Activated T-helper 1 cell treated with anti-CD3 and anti-CD28 coated beads, Interleukin-12 subunit alpha, Interleukin-12 subunit beta, Interleukin-2, Interleukin-4 antibody, amounts not matched to agents 30 ng/mL and 10 ng/mL and 1 ng/mL, durations not matched to agents 14 hours and 24 hours and 36 hours (primary cell): ENCODE results near the gene CYP4V2. TPM values are rescaled to one million over a fixed set of nuclear protein-coding genes. Genes with fewer than 3 reads are reported as not detected.

Experiments
- DNase-seq: peaks from one replicate; pipeline ENCODE4 v3.0.0; 2021; ENCODE audit warnings: low spot score
- H3K27ac Mint-ChIP-seq: one replicate; pipeline ENCODE4 v1.8.0; 2021; ENCODE audit warnings: mild to moderate bottlenecking, mixed read lengths
- H3K27me3 Mint-ChIP-seq: one replicate; pipeline ENCODE4 v1.8.0; 2022; ENCODE audit warnings: mild to moderate bottlenecking, moderate library complexity, mixed read lengths; ENCODE audit not compliant: insufficient read depth
- H3K36me3 Mint-ChIP-seq: one replicate; pipeline ENCODE4 v1.8.0; 2021; ENCODE audit warnings: low read depth, mixed read lengths
- H3K4me1 Mint-ChIP-seq: one replicate; pipeline ENCODE4 v1.8.0; 2021; ENCODE audit warnings: low read depth, mixed read lengths
- H3K4me3 Mint-ChIP-seq: one replicate; pipeline ENCODE4 v1.8.0; 2021; ENCODE audit warnings: mild to moderate bottlenecking, moderate library complexity, mixed read lengths
- H3K9me3 Mint-ChIP-seq: one replicate; pipeline ENCODE4 v1.8.0; 2021; ENCODE audit warnings: mixed read lengths
- intact Hi-C: fragments of 100-400 bp; cut with micrococcal nuclease; formaldehyde crosslinking; loops from one replicate; pipeline ENCODE4 v1.15.1; 2024
- total RNA-seq: library from RNA; stranded (reverse); gene quantifications from 2 replicates; pipeline ENCODE4 v1.2.3, GENCODE V29; 2022

CYP4V2 gene
- total RNA-seq, 1 donor from 2014 or later: 8.3 TPM

GRCh38 chr4:186248643-186249042, 57.3 kb downstream of the CYP4V2 start:
- Mint-ChIP-seq H3K27ac (no peak overlapping the region), H3K36me3 (no peaks in the 10 kb centered on the region), H3K4me3 (no peak overlapping the region), H3K27me3 (no peaks in the 10 kb centered on the region), H3K4me1 (no peaks in the 10 kb centered on the region), H3K9me3 (no peaks in the 10 kb centered on the region)
- intact Hi-C loops: no loop called here
- no peak for DNase-seq

GRCh38 chr4:186249785-186250754, 58.7 kb downstream of the CYP4V2 start:
- H3K4me1 Mint-ChIP-seq: no peaks in the 10 kb centered on the region
- H3K4me3 Mint-ChIP-seq: no peak overlapping the region
- no peaks in the 10 kb centered on the region for H3K27me3 Mint-ChIP-seq
- no peak overlapping the region for H3K27ac Mint-ChIP-seq
- intact Hi-C loops: no loop called here
- H3K36me3 Mint-ChIP-seq: no peaks in the 10 kb centered on the region
- DNase-seq: no peak
- H3K9me3 Mint-ChIP-seq: no peaks in the 10 kb centered on the region

GRCh38 chr4:186250760-186251159, 59.4 kb downstream of the CYP4V2 start:
- Mint-ChIP-seq H3K4me1 (no peaks in the 10 kb centered on the region), H3K27ac (no peak overlapping the region), H3K9me3 (no peaks in the 10 kb centered on the region), H3K27me3 (no peaks in the 10 kb centered on the region), H3K4me3 (no peak overlapping the region), H3K36me3 (no peaks in the 10 kb centered on the region)
- no peak for DNase-seq
- intact Hi-C loops: no loop called here

- no peaks in the 10 kb centered on the region for H3K27me3 Mint-ChIP-seq
- H3K36me3 Mint-ChIP-seq: no peaks in the 10 kb centered on the region
- no peaks in the 10 kb centered on the region for H3K4me1 Mint-ChIP-seq
Observed at GRCh38 chr4:186255122-186255521, 63.8 kb downstream of the CYP4V2 start.

GRCh38 chr4:186258216-186258811, 66.9 kb downstream of the CYP4V2 start:
- Mint-ChIP-seq H3K36me3 (no peaks in the 10 kb centered on the region), H3K4me1 (no peaks in the 10 kb centered on the region), H3K27me3 (no peaks in the 10 kb centered on the region), H3K4me3 (no peak overlapping the region), H3K27ac (no peak overlapping the region), H3K9me3 (no peaks in the 10 kb centered on the region)
- no peak for DNase-seq
- intact Hi-C loops: no loop called here

More at GRCh38 chr4:186255122-186255521, 63.8 kb downstream of the CYP4V2 start:
- no peaks in the 10 kb centered on the region for H3K9me3 Mint-ChIP-seq
- intact Hi-C loops: no loop called here
- DNase-seq: no peak
- no peak overlapping the region for H3K4me3 Mint-ChIP-seq
- no peak overlapping the region for H3K27ac Mint-ChIP-seq

- Mint-ChIP-seq H3K4me3 (no peak overlapping the region), H3K27me3 (no peaks in the 10 kb centered on the region), H3K36me3 (no peaks in the 10 kb centered on the region), H3K4me1 (no peaks in the 10 kb centered on the region), H3K27ac (no peak overlapping the region), H3K9me3 (no peaks in the 10 kb centered on the region)
- no peak for DNase-seq
- intact Hi-C loops: no loop called here
Observed at GRCh38 chr4:186260117-186260503, 68.7 kb downstream of the CYP4V2 start.

Other genes starting within 250 kb of the CYP4V2 start
- not detected in 2 replicates for gene TLR3, start 122.4 kb upstream of the CYP4V2 start, total RNA-seq
- gene FAM149A, start 86.9 kb upstream of the CYP4V2 start, total RNA-seq: 0.61 TPM in 1 of 2 replicates, not detected in the other
- gene KLKB1, start 35.9 kb downstream of the CYP4V2 start, total RNA-seq: not detected in 2 replicates
- gene F11, start 74.6 kb downstream of the CYP4V2 start, total RNA-seq: not detected in 2 replicates